ENCODE data around the gene GNG8.

Gene GNG8

DNA sequence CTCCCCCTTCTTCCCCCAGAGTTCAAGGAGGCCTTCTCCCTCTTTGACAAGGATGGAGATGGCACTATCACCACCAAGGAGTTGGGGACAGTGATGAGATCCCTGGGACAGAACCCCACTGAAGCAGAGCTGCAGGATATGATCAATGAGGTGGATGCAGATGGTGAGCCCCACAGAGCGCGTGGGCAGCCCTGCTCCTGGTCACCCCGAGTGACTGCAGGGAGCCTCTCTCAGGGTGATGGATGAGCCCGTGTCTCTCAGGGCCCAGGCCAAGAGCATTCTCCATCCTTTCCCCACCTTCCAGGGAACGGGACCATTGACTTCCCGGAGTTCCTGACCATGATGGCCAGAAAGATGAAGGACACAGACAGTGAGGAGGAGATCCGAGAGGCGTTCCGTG, 27.8 kb downstream of the GNG8 start:
- Histone ChIP-seq H3K4me3 (ENCODE audit: low read depth, low read length) (no peak overlapping the region), H3K9me3 (ENCODE audit: control insufficient read depth, insufficient read depth, low read depth, low read length) (no peaks in the 10 kb centered on the region), H3K27ac (ENCODE audit: extremely low read depth, low read depth, low read length) (no peak overlapping the region), H3K4me1 (ENCODE audit: control insufficient read depth, insufficient read depth, low read length) (peaks cover 5% of the 10 kb centered on the region), H3K36me3 (ENCODE audit: control insufficient read depth in 2 of 2, insufficient read depth in 1 of 2, low read length in 2 of 2) (peaks cover 37 to 70% of the 10 kb centered on the region in 2 experiments)
- TF ChIP-seq, protein P1, sequence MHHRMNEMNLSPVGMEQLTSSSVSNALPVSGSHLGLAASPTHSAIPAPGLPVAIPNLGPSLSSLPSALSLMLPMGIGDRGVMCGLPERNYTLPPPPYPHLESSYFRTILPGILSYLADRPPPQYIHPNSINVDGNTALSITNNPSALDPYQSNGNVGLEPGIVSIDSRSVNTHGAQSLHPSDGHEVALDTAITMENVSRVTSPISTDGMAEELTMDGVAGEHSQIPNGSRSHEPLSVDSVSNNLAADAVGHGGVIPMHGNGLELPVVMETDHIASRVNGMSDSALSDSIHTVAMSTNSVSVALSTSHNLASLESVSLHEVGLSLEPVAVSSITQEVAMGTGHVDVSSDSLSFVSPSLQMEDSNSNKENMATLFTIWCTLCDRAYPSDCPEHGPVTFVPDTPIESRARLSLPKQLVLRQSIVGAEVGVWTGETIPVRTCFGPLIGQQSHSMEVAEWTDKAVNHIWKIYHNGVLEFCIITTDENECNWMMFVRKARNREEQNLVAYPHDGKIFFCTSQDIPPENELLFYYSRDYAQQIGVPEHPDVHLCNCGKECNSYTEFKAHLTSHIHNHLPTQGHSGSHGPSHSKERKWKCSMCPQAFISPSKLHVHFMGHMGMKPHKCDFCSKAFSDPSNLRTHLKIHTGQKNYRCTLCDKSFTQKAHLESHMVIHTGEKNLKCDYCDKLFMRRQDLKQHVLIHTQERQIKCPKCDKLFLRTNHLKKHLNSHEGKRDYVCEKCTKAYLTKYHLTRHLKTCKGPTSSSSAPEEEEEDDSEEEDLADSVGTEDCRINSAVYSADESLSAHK (tag by site-specific recombination; IDR thresholded peaks at IDR 0.05), result no peak
- TF ChIP-seq ZNF701 (tag by site-specific recombination; IDR thresholded peaks at IDR 0.05), result no peak
- TF ChIP-seq ZNF175 (tag by site-specific recombination; IDR thresholded peaks at IDR 0.05), result no peak
- no peak for TF ChIP-seq SETDB1 (IDR thresholded peaks at IDR 0.05; ENCODE audit: insufficient read length, low read length)
- TF ChIP-seq ZFP37 (tag by site-specific recombination; IDR thresholded peaks at IDR 0.05), result no peak
- no peak for TF ChIP-seq ZNF223 (tag by site-specific recombination; IDR thresholded peaks at IDR 0.05)
- no peak for TF ChIP-seq ZNF530 (tag by site-specific recombination; IDR thresholded peaks at IDR 0.05; ENCODE audit: low read depth)
- no peak for TF ChIP-seq KLF10 (tag by site-specific recombination; IDR thresholded peaks at IDR 0.05)
- no peak for TF ChIP-seq GLIS2 (tag by site-specific recombination; IDR thresholded peaks at IDR 0.05)
- TF ChIP-seq ZNF426 (tag by site-specific recombination; IDR thresholded peaks at IDR 0.05), result no peak
- TF ChIP-seq GFI1B (tag by site-specific recombination; IDR thresholded peaks at IDR 0.05), result no peak
- TF ChIP-seq, protein P2, sequence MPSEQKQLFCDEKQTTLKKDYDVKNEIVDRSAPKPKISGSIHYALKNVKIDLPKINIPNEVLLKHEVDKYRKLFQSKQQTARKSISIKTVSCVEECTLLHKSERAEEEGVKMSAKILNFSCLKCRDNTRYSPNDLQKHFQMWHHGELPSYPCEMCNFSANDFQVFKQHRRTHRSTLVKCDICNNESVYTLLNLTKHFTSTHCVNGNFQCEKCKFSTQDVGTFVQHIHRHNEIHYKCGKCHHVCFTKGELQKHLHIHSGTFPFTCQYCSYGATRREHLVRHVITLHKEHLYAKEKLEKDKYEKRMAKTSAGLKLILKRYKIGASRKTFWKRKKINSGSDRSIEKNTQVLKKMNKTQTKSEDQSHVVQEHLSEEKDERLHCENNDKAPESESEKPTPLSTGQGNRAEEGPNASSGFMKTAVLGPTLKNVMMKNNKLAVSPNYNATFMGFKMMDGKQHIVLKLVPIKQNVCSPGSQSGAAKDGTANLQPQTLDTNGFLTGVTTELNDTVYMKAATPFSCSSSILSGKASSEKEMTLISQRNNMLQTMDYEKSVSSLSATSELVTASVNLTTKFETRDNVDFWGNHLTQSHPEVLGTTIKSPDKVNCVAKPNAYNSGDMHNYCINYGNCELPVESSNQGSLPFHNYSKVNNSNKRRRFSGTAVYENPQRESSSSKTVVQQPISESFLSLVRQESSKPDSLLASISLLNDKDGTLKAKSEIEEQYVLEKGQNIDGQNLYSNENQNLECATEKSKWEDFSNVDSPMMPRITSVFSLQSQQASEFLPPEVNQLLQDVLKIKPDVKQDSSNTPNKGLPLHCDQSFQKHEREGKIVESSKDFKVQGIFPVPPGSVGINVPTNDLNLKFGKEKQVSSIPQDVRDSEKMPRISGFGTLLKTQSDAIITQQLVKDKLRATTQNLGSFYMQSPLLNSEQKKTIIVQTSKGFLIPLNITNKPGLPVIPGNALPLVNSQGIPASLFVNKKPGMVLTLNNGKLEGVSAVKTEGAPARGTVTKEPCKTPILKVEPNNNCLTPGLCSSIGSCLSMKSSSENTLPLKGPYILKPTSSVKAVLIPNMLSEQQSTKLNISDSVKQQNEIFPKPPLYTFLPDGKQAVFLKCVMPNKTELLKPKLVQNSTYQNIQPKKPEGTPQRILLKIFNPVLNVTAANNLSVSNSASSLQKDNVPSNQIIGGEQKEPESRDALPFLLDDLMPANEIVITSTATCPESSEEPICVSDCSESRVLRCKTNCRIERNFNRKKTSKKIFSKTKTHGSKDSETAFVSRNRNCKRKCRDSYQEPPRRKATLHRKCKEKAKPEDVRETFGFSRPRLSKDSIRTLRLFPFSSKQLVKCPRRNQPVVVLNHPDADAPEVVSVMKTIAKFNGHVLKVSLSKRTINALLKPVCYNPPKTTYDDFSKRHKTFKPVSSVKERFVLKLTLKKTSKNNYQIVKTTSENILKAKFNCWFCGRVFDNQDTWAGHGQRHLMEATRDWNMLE (tag by site-specific recombination; conservative IDR thresholded peaks at IDR 0.05; ENCODE audit: low read depth), result no peak
- TF ChIP-seq EGR2 (tag by site-specific recombination; IDR thresholded peaks at IDR 0.05; ENCODE audit: low read depth), result no peak
- no peak for TF ChIP-seq ZNF302 (tag by site-specific recombination; IDR thresholded peaks at IDR 0.05; ENCODE audit: low read depth)
- TF ChIP-seq YY1 (tag by site-specific recombination; IDR thresholded peaks at IDR 0.05), result no peak
- TF ChIP-seq ZNF544 (tag by site-specific recombination; IDR thresholded peaks at IDR 0.05), result no peak
- TF ChIP-seq, protein P3, sequence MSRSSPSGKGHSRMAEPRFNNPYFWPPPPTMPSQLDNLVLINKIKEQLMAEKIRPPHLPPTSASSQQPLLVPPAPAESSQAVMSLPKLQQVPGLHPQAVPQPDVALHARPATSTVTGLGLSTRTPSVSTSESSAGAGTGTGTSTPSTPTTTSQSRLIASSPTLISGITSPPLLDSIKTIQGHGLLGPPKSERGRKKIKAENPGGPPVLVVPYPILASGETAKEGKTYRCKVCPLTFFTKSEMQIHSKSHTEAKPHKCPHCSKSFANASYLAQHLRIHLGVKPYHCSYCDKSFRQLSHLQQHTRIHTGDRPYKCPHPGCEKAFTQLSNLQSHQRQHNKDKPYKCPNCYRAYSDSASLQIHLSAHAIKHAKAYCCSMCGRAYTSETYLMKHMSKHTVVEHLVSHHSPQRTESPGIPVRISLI (tag by site-specific recombination; IDR thresholded peaks at IDR 0.05), result no peak
- no peak for TF ChIP-seq ZNF391 (tag by site-specific recombination; IDR thresholded peaks at IDR 0.05; ENCODE audit: borderline replicate concordance, low read depth)
- no peak for TF ChIP-seq ZNF157 (tag by site-specific recombination; IDR thresholded peaks at IDR 0.05)
- no peak for TF ChIP-seq ZNF776 (tag by site-specific recombination; IDR thresholded peaks at IDR 0.05; ENCODE audit: borderline replicate concordance)
- ChIA-PET POLR2A (interaction anchor here (0.6 kb wide), 1 partner anchor 75 kb away, joined by 3 read pairs; no protein-coding TSS in a partner anchor), CTCF (interaction anchor here (1.4 to 3.5 kb wide), 3 partner anchors 9 to 78 kb away, joined by 3 to 23 read pairs (median 17); partner anchors contain the start of gene DACT3)

Measured in HEK293 (cell line).